ENCODE measurements around the gene MYO1H.

- TF ChIP-seq, protein P1, sequence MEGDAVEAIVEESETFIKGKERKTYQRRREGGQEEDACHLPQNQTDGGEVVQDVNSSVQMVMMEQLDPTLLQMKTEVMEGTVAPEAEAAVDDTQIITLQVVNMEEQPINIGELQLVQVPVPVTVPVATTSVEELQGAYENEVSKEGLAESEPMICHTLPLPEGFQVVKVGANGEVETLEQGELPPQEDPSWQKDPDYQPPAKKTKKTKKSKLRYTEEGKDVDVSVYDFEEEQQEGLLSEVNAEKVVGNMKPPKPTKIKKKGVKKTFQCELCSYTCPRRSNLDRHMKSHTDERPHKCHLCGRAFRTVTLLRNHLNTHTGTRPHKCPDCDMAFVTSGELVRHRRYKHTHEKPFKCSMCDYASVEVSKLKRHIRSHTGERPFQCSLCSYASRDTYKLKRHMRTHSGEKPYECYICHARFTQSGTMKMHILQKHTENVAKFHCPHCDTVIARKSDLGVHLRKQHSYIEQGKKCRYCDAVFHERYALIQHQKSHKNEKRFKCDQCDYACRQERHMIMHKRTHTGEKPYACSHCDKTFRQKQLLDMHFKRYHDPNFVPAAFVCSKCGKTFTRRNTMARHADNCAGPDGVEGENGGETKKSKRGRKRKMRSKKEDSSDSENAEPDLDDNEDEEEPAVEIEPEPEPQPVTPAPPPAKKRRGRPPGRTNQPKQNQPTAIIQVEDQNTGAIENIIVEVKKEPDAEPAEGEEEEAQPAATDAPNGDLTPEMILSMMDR (IDR thresholded peaks at IDR 0.05; ENCODE audit: insufficient read depth, low read depth, low read length): no peak
- no peak for TF ChIP-seq EZH2 (IDR thresholded peaks at IDR 0.05; ENCODE audit: insufficient read depth, low read length)
Measured at GRCh38 chr12:109449845-109450532, 102.3 kb downstream of the MYO1H start.

Measured in astrocyte (in vitro differentiated cells and primary cell).